ENCODE data around the gene ATOX1. TPM values are rescaled to one million over a fixed set of nuclear protein-coding genes. Genes with fewer than 3 reads are reported as not detected.

Gene ATOX1
- total and polyA plus RNA-seq, 2 of the 13 experiments (the other 11 are each of a cell fraction or from before 2014, with no cell fraction given), result 62.4 to 124 TPM

- TF ChIP-seq LRRFIP1 (CRISPR knock-in tag; conservative IDR thresholded peaks at IDR 0.05), result no peak
- no peak for TF ChIP-seq HNF4A (CRISPR knock-in tag; IDR thresholded peaks at IDR 0.05)
- no peak for TF ChIP-seq JDP2 (CRISPR knock-in tag; IDR thresholded peaks at IDR 0.05; ENCODE audit: borderline replicate concordance)
- no peak for TF ChIP-seq PREB (CRISPR knock-in tag; IDR thresholded peaks at IDR 0.05)
- TF ChIP-seq SMARCE1 (IDR thresholded peaks at IDR 0.05; ENCODE audit: borderline replicate concordance), result no peak
- TF ChIP-seq ZNF75D (CRISPR knock-in tag; IDR thresholded peaks at IDR 0.05; ENCODE audit: borderline replicate concordance), result no peak
- TF ChIP-seq ZNF609 (CRISPR knock-in tag; IDR thresholded peaks at IDR 0.05; ENCODE audit: borderline replicate concordance), result no peak
- no peak for TF ChIP-seq PRDM10 (CRISPR knock-in tag; IDR thresholded peaks at IDR 0.05; ENCODE audit: low read depth)
- no peak for TF ChIP-seq MYPOP (CRISPR knock-in tag; IDR thresholded peaks at IDR 0.05)
- TF ChIP-seq SP4 (CRISPR knock-in tag; IDR thresholded peaks at IDR 0.05), result no peak
- TF ChIP-seq ZNF841 (CRISPR knock-in tag; IDR thresholded peaks at IDR 0.05; ENCODE audit: borderline replicate concordance), result no peak
- no peak for TF ChIP-seq ZNF224 (CRISPR knock-in tag; IDR thresholded peaks at IDR 0.05)
Observed at GRCh38 chr5:151770383-151771258, 12.2 kb upstream of the ATOX1 start (continued).

Measured in HepG2 (cell line).